HG03378 (cell line): ENCODE measurements around the gene PXDN.

Experiments
- ATAC-seq: cut with Tn5 transposase; IDR thresholded peaks from one replicate; pipeline ENCODE4 v1.9.1; 2021; ENCODE audit warnings: mild to moderate bottlenecking, moderate library complexity; ENCODE audit not compliant: unreplicated experiment

The PXDN gene

DNA sequence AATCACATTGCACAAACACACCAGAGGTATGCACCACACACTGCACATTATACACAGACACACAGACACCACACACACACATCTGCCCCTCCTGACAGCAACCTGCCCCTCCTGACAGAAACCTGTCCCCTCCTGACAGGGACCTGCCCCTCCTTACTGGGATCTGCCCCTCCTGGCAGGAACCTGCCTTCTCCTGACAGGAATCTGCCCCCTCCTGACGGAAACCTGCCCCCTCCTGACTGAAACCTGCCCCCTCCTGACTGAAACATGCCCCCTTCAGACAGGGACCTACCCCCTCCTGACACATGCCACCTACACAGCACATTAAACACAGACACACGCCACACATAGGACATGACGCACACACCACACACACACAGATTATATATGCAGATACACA is 88.9 kb downstream of the PXDN start:
- ATAC-seq = no peak

DNA sequence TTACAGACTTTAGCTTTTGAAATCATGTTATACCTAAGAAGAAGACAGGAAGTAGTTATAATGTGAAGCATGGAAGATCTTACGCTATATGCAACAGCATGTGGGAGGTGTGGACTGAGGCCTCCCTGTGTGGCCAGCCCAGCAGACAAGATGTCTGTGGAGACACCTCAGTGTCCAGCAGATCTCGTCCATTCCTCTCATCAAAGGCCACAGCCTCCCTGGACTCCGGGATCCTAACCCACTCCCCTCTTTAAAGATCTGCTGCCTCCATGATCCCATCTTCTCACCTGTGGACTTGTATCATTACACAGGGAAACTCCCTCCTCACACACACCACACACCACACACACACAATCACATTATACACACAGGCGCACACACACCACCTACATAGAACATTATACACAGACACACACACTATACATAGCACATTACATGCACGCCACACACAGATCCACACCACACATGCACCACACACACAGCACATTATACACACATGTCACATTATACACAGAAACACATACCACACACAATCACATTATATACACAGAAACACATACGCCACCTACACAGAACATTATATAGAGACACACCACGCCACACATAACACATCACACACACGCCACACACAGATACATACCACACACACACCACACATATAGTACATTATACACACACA is 89.5 kb downstream of the PXDN start:
- no peak for ATAC-seq

DNA sequence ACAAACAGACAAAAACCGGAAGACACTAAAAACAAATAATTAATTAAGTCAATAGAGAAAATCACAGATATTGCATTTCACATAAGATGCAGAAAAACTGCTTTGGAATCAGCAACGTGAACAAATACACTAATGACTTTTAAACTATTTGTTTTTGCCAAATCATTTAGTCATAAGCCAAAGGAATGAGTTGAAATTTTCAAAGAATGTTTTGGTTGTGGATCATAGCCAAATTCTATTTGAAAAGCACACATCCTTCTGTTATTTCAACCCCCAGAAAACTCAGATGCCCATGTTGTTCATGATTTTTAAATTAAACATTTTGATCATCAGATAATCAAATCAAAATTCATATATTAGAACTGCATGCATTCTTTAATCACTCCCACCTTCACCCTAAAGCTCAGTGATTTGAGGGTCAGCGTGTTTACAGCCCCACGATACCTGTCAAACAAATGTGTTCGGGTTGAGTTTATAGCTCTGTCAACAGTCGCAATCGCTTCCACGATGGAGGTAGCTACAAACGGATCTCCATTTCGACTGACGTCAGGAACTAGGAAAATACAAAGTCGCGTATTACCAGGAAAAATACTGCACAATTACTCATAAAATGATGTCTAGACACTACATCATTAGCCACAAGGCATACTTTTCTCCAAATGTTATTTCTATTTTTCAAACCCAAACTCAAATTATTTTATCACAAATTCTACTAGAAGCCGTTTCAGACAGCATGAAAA is 90.2 kb downstream of the PXDN start:
- no peak for ATAC-seq

DNA sequence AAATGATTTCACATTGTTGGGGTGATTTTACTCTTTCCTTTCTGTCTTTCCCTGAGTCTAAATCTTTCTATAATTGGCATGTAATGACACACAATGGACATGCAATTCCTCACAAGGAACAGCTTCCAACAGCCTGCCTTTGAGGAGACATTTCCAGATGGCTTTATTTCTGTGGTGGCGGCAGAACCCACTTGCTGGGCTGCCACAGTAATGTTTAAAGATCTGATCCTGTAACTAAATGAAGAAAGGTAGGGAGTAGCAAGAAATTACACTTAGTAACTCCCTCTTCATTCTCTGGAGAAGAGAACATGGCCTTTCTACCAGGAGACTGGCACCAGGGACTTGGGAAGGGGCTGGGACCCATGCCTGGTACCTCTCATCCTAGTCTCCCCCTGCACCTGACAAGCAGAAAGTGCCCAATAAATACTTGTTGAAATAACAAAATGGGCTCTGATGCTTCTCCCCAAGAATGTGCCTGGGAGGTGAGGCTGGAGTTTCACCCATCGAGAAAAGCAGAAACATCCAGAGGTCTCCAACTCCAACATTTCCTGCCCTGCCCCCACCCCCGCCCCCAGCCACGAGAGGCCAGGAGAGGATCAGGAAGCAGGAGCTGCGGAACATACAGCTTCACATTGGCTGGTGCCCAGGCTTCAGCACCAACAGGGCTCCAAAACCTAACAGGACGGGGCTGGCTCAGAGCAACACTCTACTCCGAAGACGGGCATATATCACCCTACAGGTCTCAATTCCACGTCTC is 92.1 kb downstream of the PXDN start:
- ATAC-seq = no peak

DNA sequence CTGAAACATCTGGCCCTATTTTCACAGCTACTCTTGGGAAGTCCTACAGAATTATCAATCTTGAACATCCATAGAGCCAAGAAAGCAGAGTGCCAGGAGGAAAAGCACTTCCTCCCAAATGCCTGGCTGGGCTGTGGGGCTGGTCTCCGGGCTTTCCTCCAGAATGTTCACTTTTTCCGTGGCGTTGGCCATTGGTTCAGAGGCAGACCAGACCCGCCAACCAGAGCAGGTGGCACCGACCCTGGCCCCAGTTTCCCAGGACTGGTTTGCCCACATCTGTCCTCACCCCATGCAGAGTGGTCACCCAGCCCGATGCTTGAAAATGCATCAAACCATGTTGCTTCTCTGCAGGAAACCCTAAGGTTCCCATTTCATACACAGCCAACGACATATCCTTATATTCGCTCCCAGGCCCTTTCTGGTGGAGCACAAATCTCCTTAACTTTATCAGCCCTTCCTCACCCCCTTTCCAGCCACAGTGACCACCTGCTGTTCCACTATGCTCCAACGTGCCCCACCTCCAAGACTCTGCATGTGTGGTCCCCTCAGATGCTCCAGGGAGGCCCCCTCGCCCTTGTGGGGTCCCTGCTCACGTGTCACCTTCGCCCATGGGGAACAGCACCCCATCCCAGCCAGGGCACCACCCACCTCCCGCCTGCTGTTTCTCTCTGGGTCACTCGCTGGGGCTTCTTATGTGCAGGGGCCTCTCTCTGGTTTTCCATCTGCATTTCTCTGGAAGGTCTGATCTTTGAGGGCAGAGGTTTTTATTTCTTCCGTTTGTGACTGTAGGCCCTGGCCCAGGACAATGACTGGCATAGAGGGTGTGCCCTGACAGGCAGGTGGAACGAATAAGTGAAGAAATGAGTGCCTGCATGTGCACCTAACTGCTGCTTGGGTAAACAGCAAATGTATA is 92.9 kb downstream of the PXDN start:
- no peak for ATAC-seq

DNA sequence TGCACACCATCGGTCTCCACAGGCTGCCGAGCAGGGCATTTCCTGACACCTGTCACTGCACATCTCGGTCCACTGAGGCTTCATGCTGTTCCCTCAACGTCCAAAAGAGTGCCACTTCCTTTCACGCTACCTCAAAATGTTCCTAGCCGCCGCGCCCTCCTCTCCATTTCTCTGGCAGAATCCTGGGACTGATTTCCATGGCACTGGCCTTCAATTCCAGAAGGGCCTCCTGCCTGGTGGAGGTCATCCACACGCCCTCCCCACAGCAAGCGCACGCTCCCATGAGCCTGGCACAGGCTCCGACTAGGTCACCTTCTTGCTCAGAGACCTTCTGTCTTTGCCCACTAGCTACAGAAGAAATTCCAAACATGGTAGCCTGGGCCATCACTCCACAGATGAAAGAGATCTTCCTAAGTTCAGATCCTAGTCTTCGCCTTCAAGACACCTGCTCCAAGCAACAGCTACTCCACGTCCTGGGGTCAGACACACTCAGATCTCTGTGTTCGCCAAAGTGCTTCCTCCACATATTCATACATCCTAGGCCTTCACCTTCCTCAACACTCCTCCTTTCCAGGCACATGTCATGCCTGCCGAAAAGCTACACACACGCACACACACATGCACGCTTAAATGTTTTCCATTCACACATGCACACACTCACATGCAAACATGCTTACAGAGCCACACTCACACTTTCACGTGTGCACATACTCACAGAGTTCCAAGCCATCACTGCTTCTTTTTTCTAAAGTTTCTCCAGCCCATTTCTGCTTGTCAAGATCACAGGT is 94.0 kb downstream of the PXDN start:
- ATAC-seq = no peak

DNA sequence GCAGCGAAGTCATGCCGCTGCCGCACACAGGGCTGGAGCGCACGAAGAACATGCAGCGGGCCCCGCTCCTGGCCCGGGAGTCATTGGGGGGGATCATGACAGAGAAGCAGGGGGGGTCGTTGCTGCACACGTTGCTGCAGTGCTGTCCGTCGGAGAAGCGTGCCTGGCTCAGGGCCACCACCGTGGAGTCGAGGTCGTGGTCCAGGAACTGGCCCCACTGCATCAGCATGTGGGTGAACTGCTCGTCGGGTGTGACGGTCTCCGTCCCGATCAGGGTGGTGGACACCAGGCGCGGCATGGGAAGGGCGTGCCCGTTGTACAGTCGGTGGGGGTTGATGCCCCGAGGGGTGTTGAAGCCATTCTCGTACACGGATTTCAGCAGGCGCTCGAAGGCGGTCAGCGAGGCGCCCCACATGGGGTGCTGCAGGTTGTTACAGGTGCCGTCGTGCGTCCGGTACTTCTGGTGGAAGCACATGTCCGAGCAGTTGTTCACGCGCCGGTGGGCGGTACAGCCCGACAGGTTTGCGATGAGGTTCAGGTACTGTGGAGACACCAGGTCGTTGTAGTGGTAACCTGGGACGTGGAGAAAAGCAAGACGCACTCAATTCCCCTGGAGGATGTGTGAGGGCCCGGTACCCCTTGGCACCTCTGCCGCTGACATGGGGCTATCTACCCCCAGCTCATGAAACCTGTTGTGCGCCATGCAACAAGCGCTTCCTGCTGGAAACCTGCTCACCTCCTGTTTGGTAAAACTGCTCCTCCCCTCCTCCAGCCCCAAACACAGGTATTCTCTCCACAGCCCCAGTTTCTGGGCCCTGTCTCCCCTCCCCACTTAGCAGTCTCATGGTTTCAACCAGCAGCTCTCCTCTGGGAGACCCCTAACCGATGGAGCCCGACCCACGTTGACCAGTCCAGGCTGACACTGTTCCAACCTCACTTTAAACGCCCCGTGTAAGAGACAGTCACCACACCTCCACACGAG is 94.9 kb downstream of the PXDN start:
- ATAC-seq = no peak

DNA sequence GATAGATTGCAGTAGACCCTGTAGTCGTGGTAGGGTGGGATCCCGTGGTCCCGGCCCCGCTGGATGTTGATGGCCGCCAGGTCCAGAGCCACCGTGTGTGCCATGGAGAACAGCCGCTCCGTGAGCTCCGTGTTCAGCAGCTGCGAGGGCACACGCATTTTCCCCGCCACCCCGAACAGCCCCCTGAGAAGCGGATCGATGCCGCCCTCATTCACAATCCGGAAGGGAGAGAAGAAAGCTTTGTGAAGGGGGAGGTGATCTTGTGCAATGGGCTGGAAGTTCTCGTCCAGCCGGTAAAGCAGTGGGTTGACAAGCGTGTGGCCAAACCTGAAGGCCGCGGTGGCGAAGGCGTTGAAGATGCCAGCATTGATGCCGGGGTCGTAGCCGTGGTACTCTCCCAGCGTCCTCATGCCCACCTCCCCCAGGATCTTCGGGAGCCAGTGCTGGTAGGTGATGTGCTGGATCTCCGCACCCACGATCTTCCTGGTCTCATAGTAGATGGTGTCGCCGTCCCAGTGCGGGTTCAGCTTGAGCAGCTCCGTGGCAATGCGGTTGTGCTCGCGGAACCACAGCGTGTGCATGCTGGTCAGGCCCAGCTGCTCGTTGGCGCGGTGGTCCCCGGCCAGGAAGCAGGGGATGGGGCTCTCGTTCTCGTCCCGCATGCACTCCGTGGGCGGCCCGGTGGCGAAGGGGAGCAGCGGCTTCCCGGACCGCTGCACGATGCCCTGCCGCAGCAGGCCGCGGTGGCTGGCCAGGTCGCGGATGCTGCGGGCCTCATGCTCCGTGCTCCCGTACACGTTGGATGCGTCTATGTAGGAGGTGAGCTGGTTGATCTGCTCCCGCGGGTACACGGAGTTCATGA is 95.8 kb downstream of the PXDN start:
- no peak for ATAC-seq

DNA sequence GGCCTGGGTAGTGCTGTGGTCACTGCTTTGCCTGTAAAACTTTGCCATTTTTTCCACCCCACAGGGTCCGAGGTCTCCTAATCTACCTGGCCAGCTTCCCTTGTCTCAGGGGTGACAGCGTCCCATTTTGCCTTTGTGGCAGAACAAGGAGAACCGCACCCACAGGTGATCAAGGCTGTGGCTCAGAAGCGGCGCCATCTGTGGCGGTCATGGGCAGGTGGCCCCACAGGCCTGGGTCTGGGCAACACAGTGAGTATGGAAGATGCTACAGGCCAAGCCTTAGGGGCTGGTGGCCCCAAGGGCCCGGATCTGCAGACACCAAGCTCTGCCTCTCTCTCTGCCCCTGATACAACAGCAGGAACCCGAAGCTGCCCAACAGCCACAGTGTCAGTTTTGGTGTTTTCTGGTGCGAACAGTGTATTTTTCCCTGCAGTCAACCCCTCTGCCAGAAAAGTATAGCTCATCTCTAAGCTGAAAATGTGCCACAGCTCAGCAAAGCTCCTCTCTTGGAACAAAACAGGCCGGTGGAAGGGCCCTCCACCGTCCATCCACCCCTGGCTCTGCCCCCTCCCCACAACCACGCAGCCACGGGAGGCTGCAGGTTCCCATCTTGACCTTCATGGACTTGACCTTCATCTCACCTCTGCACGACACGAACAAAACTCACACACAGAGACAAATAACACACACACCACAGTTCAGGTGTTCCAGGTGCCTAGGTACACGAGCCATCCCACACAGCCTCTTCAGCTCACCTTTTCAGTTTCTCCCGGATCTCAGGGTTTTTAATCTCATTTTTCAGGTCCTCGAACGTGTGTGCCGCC is 96.7 kb downstream of the PXDN start:
- ATAC-seq = no peak

DNA sequence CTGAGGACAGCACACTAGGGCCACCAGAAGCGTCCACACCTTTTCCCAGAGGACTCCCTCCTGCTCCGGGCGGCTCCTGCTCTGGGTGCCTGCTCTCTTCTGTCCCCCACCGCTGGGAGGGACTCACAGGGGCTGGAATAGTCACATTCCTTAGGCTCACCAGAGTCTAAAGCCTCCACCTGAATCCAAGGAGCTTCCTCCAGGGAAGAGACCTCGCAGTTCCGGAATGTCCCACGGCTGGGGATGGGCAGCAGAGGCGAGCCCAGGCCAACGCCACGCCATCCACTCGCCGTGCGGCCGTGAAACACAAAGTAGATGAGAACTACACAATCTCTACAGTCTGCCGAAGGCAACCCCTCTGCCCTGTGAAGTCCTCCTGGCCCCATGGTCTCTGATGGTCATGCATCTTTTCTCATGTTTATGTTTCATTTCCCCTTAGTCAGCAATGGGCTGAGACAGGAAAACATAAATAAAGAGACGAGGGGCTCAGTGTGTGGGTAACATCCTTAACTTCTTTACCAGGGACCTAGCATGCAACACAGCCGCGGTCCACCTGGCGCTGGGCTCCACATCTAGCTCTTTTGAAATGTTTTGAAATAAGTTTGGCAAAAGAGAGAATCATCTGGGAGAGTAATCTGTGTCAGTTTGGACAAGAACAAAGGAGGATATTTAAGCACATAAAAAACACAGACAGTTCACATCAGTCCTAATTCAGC is 98.4 kb downstream of the PXDN start:
- ATAC-seq = no peak

DNA sequence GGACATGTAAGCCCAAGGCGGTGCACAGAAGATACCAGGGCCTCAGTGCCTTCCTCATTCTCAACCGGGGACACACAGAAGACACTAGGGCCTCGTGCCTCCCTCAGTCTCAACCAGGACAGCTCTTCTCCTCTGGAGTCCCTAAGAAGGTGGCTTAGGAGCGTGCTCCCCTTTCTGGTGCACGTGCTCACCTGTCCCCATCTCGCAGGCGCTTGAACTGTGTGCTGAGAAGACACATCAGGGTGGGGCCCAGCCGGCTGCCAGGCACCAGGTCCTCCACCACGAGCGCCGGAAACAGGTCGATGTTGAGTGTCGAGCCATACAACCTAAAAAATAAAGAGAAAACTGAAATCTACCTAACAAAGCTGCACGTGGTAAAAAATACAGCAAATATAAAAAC is 99.9 kb downstream of the PXDN start:
- no peak for ATAC-seq

DNA sequence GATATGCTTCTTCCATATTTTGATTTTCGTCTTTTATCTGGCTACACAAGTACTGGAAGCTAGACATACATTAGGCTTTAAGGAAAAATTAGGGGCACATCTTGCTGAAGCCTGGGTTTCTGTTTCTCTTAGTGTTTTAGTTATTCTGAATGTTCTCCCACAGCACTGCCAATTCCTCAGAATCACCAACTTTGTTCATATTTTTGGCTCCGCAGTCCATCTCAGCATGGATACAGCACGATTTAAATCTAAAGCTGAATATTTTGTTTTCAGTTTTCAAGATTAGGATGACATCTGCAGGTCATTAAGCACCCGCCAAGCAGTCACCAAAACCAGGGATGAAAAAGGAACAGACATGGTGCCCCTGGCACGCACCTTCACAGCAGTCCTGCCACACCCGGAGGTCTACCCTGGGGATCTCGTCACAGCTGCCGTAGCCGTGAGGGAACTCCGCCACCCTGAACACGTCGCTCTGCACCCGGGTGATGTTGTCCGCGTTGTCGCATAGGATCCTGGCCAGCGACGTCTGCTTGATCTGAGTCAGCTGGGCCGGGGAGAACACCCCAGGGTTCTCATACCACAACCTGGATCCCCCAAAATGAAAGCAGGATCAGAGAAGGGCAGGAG is 101.2 kb downstream of the PXDN start:
- no peak for ATAC-seq

DNA sequence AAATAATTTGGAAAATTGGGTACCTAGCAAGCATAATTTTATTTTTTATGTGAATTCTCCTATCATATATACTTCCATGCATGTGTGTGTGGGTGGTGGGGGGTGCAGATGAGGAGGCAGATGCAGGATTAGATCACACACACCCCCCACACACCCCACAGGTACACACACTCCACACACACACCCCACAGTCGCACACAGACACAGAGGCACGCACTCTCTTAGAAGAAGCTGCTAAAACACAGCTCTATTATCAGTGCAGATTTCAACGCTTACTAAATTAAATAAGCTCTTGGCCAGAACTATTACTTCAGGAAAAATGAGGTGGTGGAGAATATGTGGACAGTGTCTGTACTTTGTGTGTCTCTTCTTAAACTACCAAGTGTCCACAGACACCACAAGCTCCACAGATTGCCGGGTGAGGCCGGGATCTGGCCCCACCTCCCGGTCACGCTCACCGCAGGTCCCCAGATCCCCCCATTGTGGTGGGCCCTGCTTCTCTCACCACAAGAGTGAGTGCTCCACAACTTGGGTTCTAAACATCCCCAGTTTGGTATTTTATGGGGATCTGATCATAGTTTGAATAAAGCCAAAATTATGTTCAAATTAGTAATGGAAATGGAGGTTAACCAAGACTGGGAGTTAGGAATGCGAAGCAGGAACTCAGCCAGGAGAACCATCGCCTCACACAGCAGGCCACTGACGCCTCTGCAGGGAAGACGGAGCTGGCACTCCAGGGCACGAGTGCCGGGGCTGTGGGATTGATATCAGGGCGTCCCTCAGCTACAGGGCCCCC is 102.1 kb downstream of the PXDN start:
- ATAC-seq = no peak

DNA sequence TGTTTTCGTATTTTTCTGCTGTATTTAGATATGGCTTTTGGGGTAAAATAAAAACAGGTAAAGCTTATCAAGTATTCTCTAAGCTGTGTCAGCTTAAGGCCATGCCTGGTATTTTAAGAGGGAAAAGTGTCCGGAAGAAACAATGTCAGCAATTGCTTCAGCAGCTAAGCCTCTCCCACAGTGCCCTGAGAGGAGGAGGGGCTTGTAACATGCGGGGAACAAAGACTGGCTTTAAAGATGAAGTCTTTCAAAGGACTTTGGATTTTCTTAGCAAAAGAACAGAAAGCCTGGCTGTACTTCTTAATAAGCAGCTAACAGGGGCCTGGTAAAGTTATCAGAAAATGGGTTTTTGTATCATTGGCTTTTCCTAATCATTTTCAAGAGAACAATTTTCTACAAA is 102.8 kb downstream of the PXDN start:
- ATAC-seq = no peak
